ENCODE results near the gene CD82.
"Not testable (repeated sequence)": the region's sequence is repeated elsewhere in the genome, so short reads cannot be mapped to it uniquely, and the experiment has no call there.

The CD82 gene

DNA sequence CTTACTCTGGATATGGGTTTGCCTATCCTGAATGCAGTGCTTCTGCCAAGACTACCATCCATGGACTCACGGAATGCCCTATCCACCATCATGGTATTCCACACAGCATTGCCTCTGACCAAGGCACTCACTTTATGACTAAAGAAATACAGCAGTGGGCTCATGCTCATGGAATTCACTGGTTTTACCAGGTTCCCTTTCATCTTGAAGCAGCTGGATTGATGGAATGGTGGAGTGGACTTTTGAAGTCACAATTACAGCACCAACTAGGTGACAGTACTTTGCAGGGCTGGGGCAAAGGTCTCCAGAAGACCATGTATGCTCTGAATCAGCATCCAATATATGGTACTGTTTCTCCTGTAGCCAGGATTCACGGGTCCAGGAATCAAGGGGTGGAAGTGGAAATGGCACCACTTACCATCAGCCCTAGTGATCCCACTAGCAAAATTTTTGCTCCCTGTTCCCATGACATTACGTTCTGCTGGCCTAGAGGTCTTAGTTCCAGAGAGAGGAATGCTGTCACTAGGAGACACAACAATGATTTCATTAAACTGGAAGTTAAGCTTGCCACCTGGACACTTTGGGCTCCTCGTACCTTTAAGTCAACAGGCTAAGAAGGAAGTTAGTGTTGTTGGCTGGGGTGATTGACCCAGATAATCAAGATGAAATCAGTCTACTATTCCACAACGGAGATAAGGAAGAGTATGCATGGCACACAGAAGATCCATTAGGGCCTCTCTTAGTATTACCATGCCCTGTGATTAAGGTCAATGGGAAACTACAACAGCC is 16.3 kb upstream of the CD82 start:
- H3K9ac ChIP-seq (ENCODE audit: low read depth, low read length); H3K27ac ChIP-seq (ENCODE audit: low read depth, low read length); H3K36me3 ChIP-seq (ENCODE audit: insufficient read depth, low read length); H3K4me3 ChIP-seq (ENCODE audit: low read length); H3K9me3 ChIP-seq (ENCODE audit: insufficient read depth, low read depth, low read length); H3K4me1 ChIP-seq (ENCODE audit: insufficient read depth, low read length); H3K27me3 ChIP-seq (ENCODE audit: insufficient read depth, low read length): not testable (repeated sequence)
- WGBS, result 93% methylated on average over 5 of the region's 5 CpGs

DNA sequence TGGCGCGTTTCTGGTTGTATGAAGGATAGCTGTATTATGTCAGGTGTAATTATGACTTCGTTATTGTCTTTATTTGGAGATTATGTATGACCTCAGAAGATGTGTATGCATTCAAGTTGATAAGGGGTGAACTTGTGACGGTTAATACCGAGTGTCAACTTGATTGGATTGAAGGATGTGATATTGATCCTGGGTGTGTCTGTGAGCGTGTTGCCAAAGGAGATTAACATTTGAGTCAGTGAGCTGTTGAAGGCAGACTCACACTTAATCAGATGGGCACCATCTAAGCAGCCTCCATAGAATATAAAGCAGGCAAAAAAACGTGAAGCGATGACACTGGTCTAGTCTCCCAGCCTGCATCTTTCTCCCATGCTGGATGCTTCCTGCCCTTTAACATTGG is 15.3 kb upstream of the CD82 start:
- no peak overlapping the region for H3K4me3 ChIP-seq (ENCODE audit: low read length)
- no peak overlapping the region for H3K27ac ChIP-seq (ENCODE audit: low read depth, low read length)
- WGBS, result 78% methylated on average over 8 of the region's 8 CpGs
- no peaks in the 10 kb centered on the region for H3K4me1 ChIP-seq (ENCODE audit: insufficient read depth, low read length)
- H3K9me3 ChIP-seq (ENCODE audit: insufficient read depth, low read depth, low read length), result no peaks in the 10 kb centered on the region
- H3K36me3 ChIP-seq (ENCODE audit: insufficient read depth, low read length), result no peaks in the 10 kb centered on the region
- H3K9ac ChIP-seq (ENCODE audit: low read depth, low read length), result no peak overlapping the region
- H3K27me3 ChIP-seq (ENCODE audit: insufficient read depth, low read length), result no peaks in the 10 kb centered on the region

DNA sequence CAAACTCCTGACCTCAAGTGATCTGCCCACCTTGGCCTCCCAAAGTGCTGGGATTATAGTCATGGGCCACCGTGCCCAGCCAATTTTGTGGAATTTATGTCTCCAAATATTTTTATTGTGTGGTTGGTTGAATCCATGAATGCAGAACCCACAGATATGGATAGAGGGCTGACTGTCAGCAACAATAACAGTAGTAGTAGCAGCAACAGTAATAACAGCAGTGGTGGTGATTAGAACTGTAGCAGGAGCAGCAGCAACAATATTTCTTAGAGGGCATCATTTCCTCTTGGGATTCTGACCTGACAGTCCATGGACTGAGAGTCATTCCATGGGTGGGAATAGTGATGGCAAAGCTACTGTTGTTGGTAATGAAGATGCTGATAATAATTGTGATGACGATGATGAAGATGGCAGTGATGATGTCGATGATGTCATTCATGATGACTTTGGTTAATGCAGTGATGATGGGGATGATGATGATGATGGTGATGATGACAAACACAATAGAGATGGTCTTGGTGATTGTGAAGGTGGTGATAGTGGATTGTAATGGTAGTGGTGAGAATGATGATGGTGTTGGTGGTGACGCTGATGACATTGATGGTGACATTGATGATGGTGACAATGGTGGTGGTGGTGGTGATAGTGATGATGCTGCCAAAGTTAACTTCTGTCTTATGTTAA is 13.9 kb upstream of the CD82 start:
- Histone ChIP-seq H3K27me3 (ENCODE audit: insufficient read depth, low read length) (no peaks in the 10 kb centered on the region), H3K9ac (ENCODE audit: low read depth, low read length) (no peak overlapping the region), H3K27ac (ENCODE audit: low read depth, low read length) (no peak overlapping the region), H3K9me3 (ENCODE audit: insufficient read depth, low read depth, low read length) (no peaks in the 10 kb centered on the region), H3K4me1 (ENCODE audit: insufficient read depth, low read length) (no peaks in the 10 kb centered on the region), H3K36me3 (ENCODE audit: insufficient read depth, low read length) (no peaks in the 10 kb centered on the region), H3K4me3 (ENCODE audit: low read length) (no peak overlapping the region)
- 96% methylated on average over 4 of the region's 4 CpGs for WGBS

DNA sequence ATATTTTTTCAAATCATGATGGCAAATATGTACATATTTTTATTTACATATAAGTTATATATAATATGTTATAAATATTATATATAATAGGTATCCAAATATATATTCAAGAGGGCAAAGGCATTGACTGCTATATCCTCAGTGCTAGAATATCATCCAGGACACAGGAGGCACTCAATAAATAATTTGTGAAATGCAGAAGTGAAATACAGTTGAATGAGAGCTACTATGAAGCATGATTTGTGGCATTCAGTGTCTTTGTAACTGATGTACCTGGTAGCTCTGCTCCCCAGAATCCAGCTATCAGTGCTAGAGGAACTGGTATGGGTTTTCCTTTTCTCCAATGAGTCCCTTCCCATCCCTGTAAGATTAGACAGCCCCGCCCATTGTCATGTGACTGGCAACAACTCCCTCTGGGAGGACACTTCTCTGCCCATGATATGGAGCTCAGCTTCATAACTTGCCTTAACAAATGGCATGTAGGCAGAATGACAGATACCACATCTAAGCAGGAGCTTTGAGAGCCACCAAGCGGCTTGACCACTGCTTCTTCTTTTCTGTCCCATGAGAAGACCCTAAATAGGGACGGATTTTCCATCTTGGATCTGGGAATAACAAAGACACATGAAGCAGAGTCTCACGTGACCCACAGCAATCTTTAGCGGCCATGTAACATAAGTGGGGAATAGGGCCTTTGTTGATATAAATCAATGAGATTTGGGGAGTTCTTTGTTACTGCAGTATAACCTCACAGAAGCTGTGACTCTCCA is 10.2 kb upstream of the CD82 start:
- no peak overlapping the region for H3K9ac ChIP-seq (ENCODE audit: low read depth, low read length)
- no peak overlapping the region for H3K4me3 ChIP-seq (ENCODE audit: low read length)
- peaks cover 15% of the 10 kb centered on the region for H3K4me1 ChIP-seq (ENCODE audit: insufficient read depth, low read length)
- WGBS, result 91% methylated on average over 5 of the region's 5 CpGs
- H3K27me3 ChIP-seq (ENCODE audit: insufficient read depth, low read length), result no peaks in the 10 kb centered on the region
- H3K27ac ChIP-seq (ENCODE audit: low read depth, low read length), result no peak overlapping the region
- H3K9me3 ChIP-seq (ENCODE audit: insufficient read depth, low read depth, low read length), result no peaks in the 10 kb centered on the region
- H3K36me3 ChIP-seq (ENCODE audit: insufficient read depth, low read length), result no peaks in the 10 kb centered on the region

DNA sequence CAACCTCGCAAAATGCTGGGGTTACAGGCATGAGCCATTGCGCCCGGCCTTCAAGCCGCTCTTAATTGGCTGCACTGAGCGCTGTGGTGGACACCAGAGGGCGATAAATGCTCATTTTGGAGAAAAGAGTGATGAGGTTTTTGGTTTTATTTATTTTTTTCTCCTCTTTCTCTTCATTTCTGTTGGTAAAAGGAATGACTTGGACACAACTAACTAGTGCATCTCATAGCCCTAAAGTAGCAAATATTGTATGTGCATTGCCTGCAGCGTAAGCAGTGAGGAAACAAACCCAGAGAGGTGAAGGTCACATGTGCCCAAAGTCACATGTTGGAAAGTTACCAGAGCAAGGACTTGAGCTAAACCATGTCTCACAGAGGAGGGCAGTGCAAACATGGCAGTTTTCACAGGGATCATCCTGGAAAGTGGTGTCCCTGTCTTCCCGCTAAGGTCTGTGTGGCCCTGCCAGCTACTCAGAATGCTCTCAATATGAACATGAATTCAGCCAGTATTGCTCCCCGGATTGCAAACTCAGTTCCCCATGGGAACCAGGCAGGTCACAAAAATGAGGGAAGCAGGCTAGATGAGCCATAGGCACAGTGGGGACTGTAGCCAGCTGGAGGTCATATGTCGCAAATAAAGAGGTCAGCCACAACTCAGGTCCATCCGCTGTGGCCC is 8.6 kb upstream of the CD82 start:
- Histone ChIP-seq H3K36me3 (ENCODE audit: insufficient read depth, low read length) (no peaks in the 10 kb centered on the region), H3K9me3 (ENCODE audit: insufficient read depth, low read depth, low read length) (no peaks in the 10 kb centered on the region), H3K9ac (ENCODE audit: low read depth, low read length) (no peak overlapping the region), H3K27ac (ENCODE audit: low read depth, low read length) (no peak overlapping the region), H3K4me3 (ENCODE audit: low read length) (no peak overlapping the region), H3K4me1 (ENCODE audit: insufficient read depth, low read length) (peaks cover 15% of the 10 kb centered on the region), H3K27me3 (ENCODE audit: insufficient read depth, low read length) (no peaks in the 10 kb centered on the region)
- WGBS, result 42% methylated on average over 11 of the region's 11 CpGs

DNA sequence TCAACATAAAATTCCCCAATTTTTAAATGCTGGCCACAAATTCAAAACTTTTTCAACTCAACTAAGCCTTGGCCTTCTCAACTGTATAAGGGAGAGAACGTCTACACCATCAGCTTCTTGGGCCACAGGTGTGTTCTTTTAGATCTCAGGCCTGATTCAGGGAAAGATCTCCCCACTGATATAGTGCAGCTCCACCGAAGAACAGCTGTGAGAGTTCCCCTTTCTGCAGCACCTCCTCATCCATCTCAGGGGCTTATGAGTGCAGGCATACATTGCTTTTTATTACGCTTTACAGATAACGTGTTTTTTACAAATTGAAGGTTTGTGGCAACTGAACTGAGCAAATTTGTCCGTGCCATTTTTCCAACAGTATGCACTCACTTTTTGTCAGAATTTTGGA is 8.0 kb upstream of the CD82 start:
- no peak overlapping the region for H3K27ac ChIP-seq (ENCODE audit: low read depth, low read length)

DNA sequence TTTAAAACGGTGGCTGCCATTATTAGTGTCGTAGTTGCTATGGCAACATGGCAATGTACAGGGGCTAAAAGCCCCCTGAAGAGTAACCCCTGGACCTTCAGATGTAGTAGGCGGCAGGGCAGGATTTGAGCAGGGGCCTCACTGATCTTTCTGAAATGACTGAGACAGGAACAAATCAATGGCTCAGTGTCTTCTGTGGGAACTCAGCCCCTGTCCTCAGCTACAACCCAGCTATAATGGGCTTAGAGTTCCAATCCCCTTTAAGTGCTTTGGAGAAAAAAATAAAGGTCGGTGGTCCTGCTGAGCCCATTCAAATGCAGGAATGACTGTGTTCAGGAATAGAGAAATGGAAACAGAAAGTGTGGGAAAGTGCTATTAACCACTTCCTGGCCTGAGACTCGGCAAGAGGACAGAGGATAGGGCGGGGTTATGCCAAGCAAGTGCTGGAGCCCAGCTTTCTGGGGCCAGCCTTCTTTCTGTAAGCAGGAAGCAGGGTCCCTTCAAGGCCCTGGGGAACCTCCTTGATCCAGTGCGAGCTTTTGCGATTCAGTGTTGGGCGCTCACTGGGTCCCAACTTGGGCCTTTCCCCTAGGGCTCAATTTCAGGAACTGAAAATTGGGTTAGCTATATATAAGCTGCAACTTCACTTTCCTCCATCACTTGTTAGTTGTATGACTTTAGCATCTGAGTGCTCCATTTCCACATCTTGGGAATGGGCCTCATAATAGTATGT is 6.1 kb upstream of the CD82 start:
- peaks cover 21% of the 10 kb centered on the region for H3K4me1 ChIP-seq (ENCODE audit: insufficient read depth, low read length)

More for the DNA sequence above, 8.0 kb upstream of the CD82 start:
- Histone ChIP-seq H3K27me3 (ENCODE audit: insufficient read depth, low read length) (no peaks in the 10 kb centered on the region), H3K9me3 (ENCODE audit: insufficient read depth, low read depth, low read length) (no peaks in the 10 kb centered on the region), H3K36me3 (ENCODE audit: insufficient read depth, low read length) (no peaks in the 10 kb centered on the region), H3K9ac (ENCODE audit: low read depth, low read length) (no peak overlapping the region), H3K4me3 (ENCODE audit: low read length) (no peak overlapping the region), H3K4me1 (ENCODE audit: insufficient read depth, low read length) (peaks cover 15% of the 10 kb centered on the region)
- WGBS, result 89% methylated on average over 5 of the region's 5 CpGs

DNA sequence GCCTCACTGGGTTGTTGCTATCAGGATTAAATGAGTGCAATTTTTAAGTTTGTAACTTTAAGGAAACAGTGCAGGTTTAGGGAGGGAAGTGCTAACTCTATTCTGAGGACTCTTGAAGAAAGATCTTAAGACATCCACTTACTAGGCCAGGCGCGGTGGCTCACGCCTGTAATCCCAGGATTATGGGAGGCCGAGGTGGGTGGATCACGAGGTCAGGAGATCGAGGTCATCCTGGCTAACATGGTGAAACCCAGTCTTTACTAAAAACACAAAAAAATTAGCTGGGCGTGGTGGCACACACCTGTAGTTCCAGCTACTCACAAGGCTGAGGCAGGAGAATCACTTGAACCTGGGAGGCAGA is 5.5 kb upstream of the CD82 start:
- not testable (repeated sequence) for H3K4me3 ChIP-seq (ENCODE audit: low read length); H3K9me3 ChIP-seq (ENCODE audit: insufficient read depth, low read depth, low read length); H3K27me3 ChIP-seq (ENCODE audit: insufficient read depth, low read length); H3K36me3 ChIP-seq (ENCODE audit: insufficient read depth, low read length); H3K9ac ChIP-seq (ENCODE audit: low read depth, low read length)
- 80% methylated on average over 7 of the region's 7 CpGs for WGBS
- H3K27ac ChIP-seq (ENCODE audit: low read depth, low read length), result peak overlapping the region; percentile 49; the same call in 1 of the 2 replicates
- H3K4me1 ChIP-seq (ENCODE audit: insufficient read depth, low read length), result peaks cover 26% of the 10 kb centered on the region

More for the DNA sequence above, 6.1 kb upstream of the CD82 start:
- H3K4me3 ChIP-seq (ENCODE audit: low read length), result 0 out of 2 replicates have a peak overlapping the region, but pooled peaks have one; percentile 0
- H3K27me3 ChIP-seq (ENCODE audit: insufficient read depth, low read length), result no peaks in the 10 kb centered on the region
- H3K9ac ChIP-seq (ENCODE audit: low read depth, low read length), result no peak overlapping the region
- H3K9me3 ChIP-seq (ENCODE audit: insufficient read depth, low read depth, low read length), result no peaks in the 10 kb centered on the region
- H3K27ac ChIP-seq (ENCODE audit: low read depth, low read length), result peak overlapping the region; percentile 88; the same call in 1 of the 2 replicates
- H3K36me3 ChIP-seq (ENCODE audit: insufficient read depth, low read length), result no peaks in the 10 kb centered on the region
- WGBS, result 11% methylated on average over 9 of the region's 9 CpGs

DNA sequence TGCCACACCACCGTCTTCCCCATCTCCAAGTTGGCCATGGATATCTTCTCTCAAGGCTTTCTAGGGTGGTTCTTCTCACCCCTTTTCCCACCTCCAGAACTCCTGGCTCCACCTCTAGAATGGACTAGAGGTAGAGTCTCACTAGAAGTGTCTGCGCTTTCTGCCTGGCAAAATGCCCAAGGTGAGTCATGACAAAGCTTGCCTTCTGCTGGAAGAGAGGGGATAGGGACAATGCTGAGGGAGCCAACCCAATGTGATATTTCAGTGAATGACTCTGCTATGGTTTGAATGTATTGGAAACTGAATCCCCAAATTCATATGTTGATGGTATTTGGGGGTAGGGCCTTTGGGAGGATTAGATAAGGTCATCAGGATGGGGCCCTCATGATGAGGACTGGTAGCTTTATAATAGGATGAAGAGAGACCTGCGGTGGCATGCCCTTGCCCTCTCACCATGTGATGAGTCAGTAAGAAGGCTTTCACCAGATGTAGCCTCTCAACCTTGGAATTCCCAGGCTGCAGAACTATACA is 4.1 kb upstream of the CD82 start:
- no peak overlapping the region for H3K4me3 ChIP-seq (ENCODE audit: low read length)
- H3K9me3 ChIP-seq (ENCODE audit: insufficient read depth, low read depth, low read length), result no peaks in the 10 kb centered on the region
- WGBS, result 96% methylated on average over 3 of the region's 3 CpGs
- no peaks in the 10 kb centered on the region for H3K36me3 ChIP-seq (ENCODE audit: insufficient read depth, low read length)
- no peak overlapping the region for H3K9ac ChIP-seq (ENCODE audit: low read depth, low read length)
- H3K27me3 ChIP-seq (ENCODE audit: insufficient read depth, low read length), result peaks cover 8% of the 10 kb centered on the region
- peaks cover 34% of the 10 kb centered on the region for H3K4me1 ChIP-seq (ENCODE audit: insufficient read depth, low read length)
- H3K27ac ChIP-seq (ENCODE audit: low read depth, low read length), result no peak overlapping the region

DNA sequence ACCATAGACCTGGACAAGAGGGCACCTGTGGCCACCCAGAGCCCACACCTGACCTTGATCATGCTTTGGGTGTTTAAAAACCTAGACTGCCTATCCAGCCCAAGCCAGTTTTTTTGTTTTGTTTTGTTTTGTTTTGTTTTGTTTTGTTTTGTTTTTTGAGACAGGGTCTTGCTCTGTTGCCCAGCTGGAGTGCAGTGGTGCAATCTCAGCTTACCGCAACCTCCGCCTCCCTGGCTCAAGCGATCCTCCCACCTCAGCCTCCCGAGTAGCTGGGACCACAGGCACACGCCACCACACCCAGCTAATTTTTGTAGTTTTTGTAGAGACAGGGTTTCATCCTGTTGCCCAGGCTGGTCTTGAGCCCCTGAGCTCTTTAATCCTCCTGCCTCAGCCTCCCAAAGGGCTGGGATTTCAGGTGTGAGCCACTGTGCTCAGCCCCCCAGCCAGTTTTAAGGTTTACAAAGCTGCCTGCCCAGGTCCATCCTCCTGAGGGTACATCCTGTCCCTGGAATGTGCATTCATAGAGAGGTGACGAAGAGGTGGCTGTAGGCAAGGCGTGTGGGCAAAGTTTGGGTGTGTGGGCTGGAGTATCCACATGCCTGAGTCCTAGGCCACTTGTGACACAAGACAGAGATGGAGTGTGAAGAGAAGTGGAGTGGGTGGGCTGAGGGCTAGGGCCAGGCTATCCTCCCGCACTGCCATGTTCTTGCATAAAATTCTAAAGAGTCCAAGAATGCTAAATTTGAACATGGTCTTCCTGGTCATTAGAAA is 3.3 kb upstream of the CD82 start:
- Histone ChIP-seq H3K9ac (ENCODE audit: low read depth, low read length) (no peak overlapping the region), H3K4me3 (ENCODE audit: low read length) (no peak overlapping the region), H3K4me1 (ENCODE audit: insufficient read depth, low read length) (peaks cover 31% of the 10 kb centered on the region), H3K27me3 (ENCODE audit: insufficient read depth, low read length) (peaks cover 17% of the 10 kb centered on the region), H3K9me3 (ENCODE audit: insufficient read depth, low read depth, low read length) (no peaks in the 10 kb centered on the region), H3K27ac (ENCODE audit: low read depth, low read length) (no peak overlapping the region), H3K36me3 (ENCODE audit: insufficient read depth, low read length) (no peaks in the 10 kb centered on the region)
- WGBS, result 95% methylated on average over 8 of the region's 8 CpGs

Data from HUES64 (cell line).